Breast epithelium (tissue), 3 donors: Measurements from ENCODE around the gene NEIL3.

Experiments used
- POLR2A ChIP-seq: fragments of 450-650 bp; IDR thresholded peaks from one replicate; pipeline ENCODE4 v1.6.1; 2016; ENCODE audit warnings: antibody characterized with exemption, mild to moderate bottlenecking, moderate library complexity
- POLR2AphosphoS5 ChIP-seq, 3 donors: sonication (generic); formaldehyde crosslinking; IDR thresholded peaks; one replicate each; pipeline ENCODE4 v1.6.1; 2017; ENCODE audit warnings: antibody characterized with exemption in 3 of 3
- TF ChIP-seq, protein P1 (sequence below), 3 donors: fragments of 450-650 bp; IDR thresholded peaks; one replicate each; pipeline ENCODE4 v1.5.1; 2016 to 2017; ENCODE audit warnings: antibody characterized with exemption in 3 of 3, mild to moderate bottlenecking in 3 of 3, moderate library complexity in 3 of 3

DNA sequence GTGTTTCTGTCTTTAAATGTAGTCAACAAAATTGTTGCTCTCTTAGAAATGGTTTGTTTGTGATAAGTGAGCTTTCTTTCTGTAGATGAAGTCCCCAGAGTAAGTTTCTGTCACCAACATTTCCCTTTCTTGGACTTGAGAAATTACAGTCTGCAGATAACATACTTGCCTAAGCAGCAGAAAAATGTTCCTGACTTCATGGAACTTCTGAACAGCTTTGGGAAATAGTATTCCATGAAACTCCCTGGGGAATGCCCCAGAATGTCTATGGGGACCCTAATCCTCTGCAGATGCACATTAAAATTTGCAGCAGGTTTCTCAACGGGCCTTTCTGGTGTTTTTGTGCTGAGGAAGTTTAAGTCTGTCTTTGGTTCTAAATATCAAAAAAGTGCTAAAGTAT is 38.6 kb upstream of the NEIL3 start:
- TF ChIP-seq, protein P1, sequence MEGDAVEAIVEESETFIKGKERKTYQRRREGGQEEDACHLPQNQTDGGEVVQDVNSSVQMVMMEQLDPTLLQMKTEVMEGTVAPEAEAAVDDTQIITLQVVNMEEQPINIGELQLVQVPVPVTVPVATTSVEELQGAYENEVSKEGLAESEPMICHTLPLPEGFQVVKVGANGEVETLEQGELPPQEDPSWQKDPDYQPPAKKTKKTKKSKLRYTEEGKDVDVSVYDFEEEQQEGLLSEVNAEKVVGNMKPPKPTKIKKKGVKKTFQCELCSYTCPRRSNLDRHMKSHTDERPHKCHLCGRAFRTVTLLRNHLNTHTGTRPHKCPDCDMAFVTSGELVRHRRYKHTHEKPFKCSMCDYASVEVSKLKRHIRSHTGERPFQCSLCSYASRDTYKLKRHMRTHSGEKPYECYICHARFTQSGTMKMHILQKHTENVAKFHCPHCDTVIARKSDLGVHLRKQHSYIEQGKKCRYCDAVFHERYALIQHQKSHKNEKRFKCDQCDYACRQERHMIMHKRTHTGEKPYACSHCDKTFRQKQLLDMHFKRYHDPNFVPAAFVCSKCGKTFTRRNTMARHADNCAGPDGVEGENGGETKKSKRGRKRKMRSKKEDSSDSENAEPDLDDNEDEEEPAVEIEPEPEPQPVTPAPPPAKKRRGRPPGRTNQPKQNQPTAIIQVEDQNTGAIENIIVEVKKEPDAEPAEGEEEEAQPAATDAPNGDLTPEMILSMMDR (IDR thresholded peaks at IDR 0.05) = no peak
- TF ChIP-seq POLR2A (no peak), POLR2AphosphoS5 (IDR thresholded peaks at IDR 0.05) (no peak)
